ENCODE results near the gene FUZ. TPM values are rescaled to one million over a fixed set of nuclear protein-coding genes. Genes with fewer than 3 reads are reported as not detected.

Gene FUZ
- total RNA-seq: 13.7 and 18.7 TPM in 2 replicates

GRCh38 chr19:49812997-49813861 is at the start of gene FUZ:
TSS of gene FUZ (minus strand) at chr19:49813292. CDS start at chr19:49813106, 186 bp downstream.

GRCh38 chr19:49850487-49851342 is 37.6 kb upstream of the FUZ start, which contains the start of gene PTOV1:
TSS of gene PTOV1 (plus strand) at chr19:49851159.

DNA sequence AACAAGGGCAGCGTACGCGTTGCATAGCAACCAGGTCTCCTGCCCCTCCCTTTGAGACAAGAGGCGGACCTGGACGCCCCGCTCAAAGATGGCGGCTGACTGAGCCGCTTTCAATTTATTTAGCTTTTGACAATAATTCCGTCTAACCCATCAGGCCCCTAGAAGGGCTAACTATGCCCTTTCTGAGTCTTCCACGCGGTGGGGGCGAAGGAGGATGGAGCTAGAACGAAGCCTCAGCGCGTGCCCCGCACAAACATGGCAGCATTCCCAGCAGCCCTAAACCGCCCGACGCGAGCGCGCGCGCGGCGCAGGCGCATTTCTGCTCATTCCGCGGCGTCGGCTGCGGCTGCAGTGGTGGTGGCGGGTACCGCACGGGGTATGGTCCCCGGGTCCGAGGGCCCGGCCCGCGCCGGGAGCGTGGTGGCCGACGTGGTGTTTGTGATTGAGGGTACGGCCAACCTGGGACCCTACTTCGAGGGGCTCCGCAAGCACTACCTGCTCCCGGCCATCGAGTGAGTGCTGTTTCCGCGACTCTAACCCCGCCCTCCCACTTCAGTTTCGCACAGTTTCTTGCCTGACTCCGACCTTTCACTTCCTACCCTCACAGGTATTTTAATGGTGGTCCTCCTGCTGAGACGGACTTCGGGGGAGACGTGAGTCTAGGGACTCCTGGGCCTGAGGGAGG is 5.0 kb upstream of the FUZ start, which contains the start of gene MED25:
MED25 (plus strand) TSS at position 326 of the 685 bp plus-strand sequence; CDS start at position 379, 53 bp downstream.

DNA sequence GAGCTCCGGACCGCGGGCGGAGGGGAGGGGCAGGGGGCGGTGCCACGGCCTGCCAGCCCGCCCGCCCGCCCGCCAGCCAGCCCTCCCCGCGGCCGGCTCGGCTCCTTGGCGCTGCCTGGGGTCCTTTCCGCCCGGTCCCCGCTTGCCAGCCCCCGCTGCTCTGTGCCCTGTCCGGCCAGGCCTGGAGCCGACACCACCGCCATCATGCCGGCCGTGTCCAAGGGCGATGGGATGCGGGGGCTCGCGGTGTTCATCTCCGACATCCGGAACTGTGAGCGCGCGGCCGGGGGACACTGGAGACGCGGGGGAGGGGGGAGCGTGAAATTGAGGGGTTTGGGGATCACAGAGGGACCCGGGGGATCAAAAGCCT is 46.2 kb downstream of the FUZ start, which contains the start of gene AP2A1:
AP2A1 (plus strand) TSS at position 72 of the 370 bp plus-strand sequence; CDS start at position 205, 133 bp downstream.

GRCh38 chr19:49763230-49763629 is 49.9 kb downstream of the FUZ start, which contains the start of gene TSKS:
TSS of gene TSKS (minus strand) at chr19:49763306. CDS start at chr19:49763247, 59 bp downstream.

Other genes starting within 250 kb of the FUZ start
- 57.1 and 61.2 TPM in 2 replicates for gene NOSIP, start 232.7 kb downstream of the FUZ start, total RNA-seq
- gene PRRG2, start 232.0 kb downstream of the FUZ start, total RNA-seq: 7.6 and 10.0 TPM in 2 replicates
- gene PRR12, start 222.1 kb downstream of the FUZ start, total RNA-seq: 7.2 and 10.9 TPM in 2 replicates
- 33.0 and 49.2 TPM in 2 replicates for gene RRAS, start 173.1 kb downstream of the FUZ start, total RNA-seq
- gene SCAF1, start 171.1 kb downstream of the FUZ start, total RNA-seq: 37.4 and 48.1 TPM in 2 replicates
- gene IRF3, start 147.4 kb downstream of the FUZ start, total RNA-seq: 78.1 and 95.4 TPM in 2 replicates
- 24.6 and 27.9 TPM in 2 replicates for gene BCL2L12, start 147.4 kb downstream of the FUZ start, total RNA-seq
- gene PRMT1, start 136.0 kb downstream of the FUZ start, total RNA-seq: 236 and 309 TPM in 2 replicates
- gene ADM5, start 123.7 kb downstream of the FUZ start, total RNA-seq: 2.0 and 2.1 TPM in 2 replicates
- 0.33 and 2.1 TPM in 2 replicates for gene CPT1C, start 122.2 kb downstream of the FUZ start, total RNA-seq
- gene TSKS, start 50.0 kb downstream of the FUZ start, total RNA-seq: 0.19 TPM in 1 of 2 replicates, not detected in the other
- 130 and 131 TPM in 2 replicates for gene AP2A1, start 46.3 kb downstream of the FUZ start, total RNA-seq
- 22.1 and 34.8 TPM in 2 replicates for gene MED25, start 5.0 kb upstream of the FUZ start, total RNA-seq
- 66.8 and 71.9 TPM in 2 replicates for gene PTOV1, start 37.9 kb upstream of the FUZ start, total RNA-seq
- 57.2 and 59.7 TPM in 2 replicates for gene PNKP, start 54.3 kb upstream of the FUZ start, total RNA-seq
- gene AKT1S1, start 64.1 kb upstream of the FUZ start, total RNA-seq: 26.8 and 40.6 TPM in 2 replicates
- 13.0 and 15.0 TPM in 2 replicates for gene TBC1D17, start 64.4 kb upstream of the FUZ start, total RNA-seq
- not detected in 2 replicates for gene IL4I1, start 83.6 kb upstream of the FUZ start, total RNA-seq
- 6.5 and 11.1 TPM in 2 replicates for gene ATF5, start 115.9 kb upstream of the FUZ start, total RNA-seq
- gene NUP62, start 116.2 kb upstream of the FUZ start, total RNA-seq: 36.3 and 42.0 TPM in 2 replicates
- gene SIGLEC11, start 147.9 kb upstream of the FUZ start, total RNA-seq: not detected in 2 replicates
- gene VRK3, start 212.1 kb upstream of the FUZ start, total RNA-seq: 17.1 and 32.4 TPM in 2 replicates
- 3.5 and 5.7 TPM in 2 replicates for gene ZNF473, start 212.7 kb upstream of the FUZ start, total RNA-seq

All from airway epithelial cell (primary cell).